H1 (cell line): ENCODE results near the gene ADAM22. TPM values are rescaled to one million over a fixed set of nuclear protein-coding genes. Genes with fewer than 3 reads are reported as not detected.

ENCODE experiments used
- ATF2 ChIP-seq: IDR thresholded peaks from 2 replicates; pipeline ENCODE4 v1.6.1; 2012; ENCODE audit warnings: low read length, inconsistent platforms
- BACH1 ChIP-seq: IDR thresholded peaks from 2 replicates; pipeline ENCODE4 v1.6.1; 2012; ENCODE audit warnings: low read length, improper control_type of control experiment
- CHD1 ChIP-seq: IDR thresholded peaks from 2 replicates; pipeline ENCODE4 v1.6.1; 2012; ENCODE audit warnings: low read depth, low read length, improper control_type of control experiment
- EZH2 ChIP-seq: fragments of 200-600 bp; sonication (generic); IDR thresholded peaks from 2 replicates; pipeline ENCODE4 v1.7.1; 2012; ENCODE audit warnings: low read depth, mild to moderate bottlenecking, moderate library complexity, low read length, inconsistent platforms; ENCODE audit not compliant: severe bottlenecking
- HDAC6 ChIP-seq: IDR thresholded peaks from one replicate; pipeline ENCODE4 v1.7.1; 2012; ENCODE audit warnings: low read depth, mild to moderate bottlenecking, inconsistent platforms, low read length, moderate library complexity
- KDM4A ChIP-seq: IDR thresholded peaks from one replicate; pipeline ENCODE4 v1.7.1; 2012; ENCODE audit warnings: low read depth, mild to moderate bottlenecking, moderate library complexity, low read length, inconsistent platforms; ENCODE audit not compliant: severe bottlenecking
- TEAD4 ChIP-seq: IDR thresholded peaks from 2 replicates; pipeline ENCODE4 v1.6.1; 2012; ENCODE audit warnings: low read depth, low read length, inconsistent platforms, mixed read lengths
- polyA plus RNA-seq, 7 experiments: library from polyadenylated mRNA; depleted of rRNA in 3 of 7; stranded (reverse) in 5 of 7; unstranded in 2 of 7; fragments of >200 nt in 5 of 7; fragments of 200-250 nt in 2 of 7; gene quantifications; 1 replicate in 5 of 7; 2 replicates in 1 of 7; 4 replicates in 1 of 7; pipeline versions ENCODE4 v1.2.1 to v1.2.3, GENCODE V29; 2011 to 2013; ENCODE audit warnings: missing spikeins in 2 of 7, mixed read lengths in 2 of 7
- total RNA-seq: library from RNA; stranded (reverse); fragmentation: NEBNext Ultra II Directional; extraction: Animal tissue kit (Norgen Biotek cat#: 25700); gene quantifications from 2 replicates; pipeline ENCODE4 v1.2.1, GENCODE V29; 2021
- TF ChIP-seq, protein P1 (sequence below): IDR thresholded peaks from 2 replicates; pipeline ENCODE4 v1.6.1; 2012; ENCODE audit warnings: inconsistent platforms

Gene ADAM22
- total and polyA plus RNA-seq, 2 of the 8 experiments (the other 6 are each of a cell fraction or from before 2014, with no cell fraction given) = 4.6 to 21.4 TPM

DNA sequence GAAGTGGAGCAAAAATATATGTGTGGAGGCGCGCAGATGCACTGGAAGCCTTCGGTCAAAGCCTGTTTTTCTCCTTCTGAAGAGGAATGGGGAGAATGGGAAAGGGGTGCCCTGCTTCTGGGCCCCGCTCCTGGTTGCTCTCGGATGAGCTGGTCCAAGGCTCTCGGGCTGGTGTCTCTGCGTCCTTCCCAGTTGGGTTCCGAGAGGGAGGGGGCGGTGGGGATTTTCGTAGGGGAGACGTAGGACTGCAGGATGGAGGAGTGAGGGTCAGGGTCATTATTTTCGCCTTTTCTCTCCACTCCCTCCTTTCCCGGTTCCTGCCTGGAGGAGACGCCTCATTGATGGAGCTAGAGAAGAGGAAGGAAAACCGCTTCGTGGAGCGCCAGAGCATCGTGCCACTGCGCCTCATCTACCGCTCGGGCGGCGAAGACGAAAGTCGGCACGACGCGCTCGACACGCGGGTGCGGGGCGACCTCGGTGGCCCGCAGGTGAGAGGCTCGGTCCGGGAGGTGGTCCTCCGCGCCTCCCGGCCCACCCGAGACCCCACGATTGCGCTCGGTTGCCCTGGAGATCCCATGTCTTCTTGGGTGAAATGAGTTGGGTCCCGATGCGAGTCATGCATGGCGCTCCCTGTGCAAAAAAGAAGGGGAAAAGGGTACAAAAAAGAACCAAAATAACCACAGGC lies 790 bp downstream of the ADAM22 start (continued):
- TF ChIP-seq EZH2 (peak; percentile 42), HDAC6 (no peak), TEAD4 (no peak), KDM4A (peak; percentile 74), BACH1 (no peak), CHD1 (peak; percentile 52; the same call in 1 of the 2 replicates), ATF2 (no peak)
- TF ChIP-seq, protein P1, sequence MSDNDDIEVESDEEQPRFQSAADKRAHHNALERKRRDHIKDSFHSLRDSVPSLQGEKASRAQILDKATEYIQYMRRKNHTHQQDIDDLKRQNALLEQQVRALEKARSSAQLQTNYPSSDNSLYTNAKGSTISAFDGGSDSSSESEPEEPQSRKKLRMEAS = peak; percentile 95
- TF ChIP-seq, all 59 proteins: peak for 8
